ENCODE measurements around the gene CBLB. TPM values are rescaled to one million over a fixed set of nuclear protein-coding genes. Genes with fewer than 3 reads are reported as not detected.

The CBLB gene
- polyA plus RNA-seq, 2 of the 4 experiments (the other 2 are of a cell fraction): 6.8 to 16.2 TPM

GRCh38 chr3:105781871-105782270 lies 86.9 kb downstream of the CBLB start:
- ChIA-PET POLR2A (no interaction called here), CTCF (interaction anchor here (0.6 kb wide), 1 partner anchor 9 kb away, joined by 3 read pairs; no protein-coding TSS in a partner anchor)
- FAIRE-seq (no peak), DNase-seq (ENCODE audit: low read depth in 1 of 2, low spot score in 1 of 2) (no peak), ATAC-seq (no peak)
- no peaks in the 10 kb centered on the region for H3K9me3 ChIP-seq
- no peak overlapping the region for H3K4me2 ChIP-seq
- H3K4me3 ChIP-seq: no peak overlapping the region
- H3K27ac ChIP-seq: no peak overlapping the region
- no peaks in the 10 kb centered on the region for H3K4me1 ChIP-seq
- TF ChIP-seq E2F6 (IDR thresholded peaks at IDR 0.05; ENCODE audit: borderline replicate concordance, low read depth): no peak
- TF ChIP-seq FOXS1 (CRISPR knock-in tag; IDR thresholded peaks at IDR 0.05): no peak
- no peak for TF ChIP-seq EP300 (IDR thresholded peaks at IDR 0.05)
- no peak for TF ChIP-seq KDM1A (IDR thresholded peaks at IDR 0.05; ENCODE audit: low read depth)
- TF ChIP-seq BHLHE40 (IDR thresholded peaks at IDR 0.05; ENCODE audit: low read depth, low read length): no peak
- TF ChIP-seq HOXB13 (CRISPR knock-in tag; IDR thresholded peaks at IDR 0.05; ENCODE audit: low read depth): no peak
- TF ChIP-seq RCOR1 (IDR thresholded peaks at IDR 0.05; ENCODE audit: low read depth, low read length): no peak
- TF ChIP-seq CTCF (IDR thresholded peaks at IDR 0.05): no peak
- TF ChIP-seq ATOH8 (CRISPR knock-in tag; IDR thresholded peaks at IDR 0.05; ENCODE audit: low read depth): no peak

- ChIA-PET POLR2A (no interaction called here), CTCF (no interaction called here)
- FAIRE-seq (no peak), DNase-seq (ENCODE audit: low read depth in 1 of 2, low spot score in 1 of 2) (no peak), ATAC-seq (no peak)
- no peak overlapping the region for H3K4me3 ChIP-seq
- 95% methylated on average over 2 of the region's 2 CpGs for WGBS (ENCODE audit: missing lambda C conversion rate)
- 0 out of 3 replicates have a peak, but pooled peaks cover 3% of the 10 kb centered on the region for H3K4me1 ChIP-seq
- no peaks in the 10 kb centered on the region for H3K9me3 ChIP-seq
- no peak overlapping the region for H3K4me2 ChIP-seq
- no peak overlapping the region for H3K27ac ChIP-seq
- TF ChIP-seq MAX (IDR thresholded peaks at IDR 0.05): no peak
- no peak for TF ChIP-seq CBX8 (IDR thresholded peaks at IDR 0.05)
- no peak for TF ChIP-seq HES2 (IDR thresholded peaks at IDR 0.05)
- no peak for TF ChIP-seq MAFK (IDR thresholded peaks at IDR 0.05; ENCODE audit: partially characterized antibody)
- no peak for TF ChIP-seq USF2 (IDR thresholded peaks at IDR 0.05)
- no peak for TF ChIP-seq CEBPB (IDR thresholded peaks at IDR 0.05)
- TF ChIP-seq REST (IDR thresholded peaks at IDR 0.05): no peak
- TF ChIP-seq MYC (IDR thresholded peaks at IDR 0.05; ENCODE audit: borderline replicate concordance, low read length): no peak
- no peak for TF ChIP-seq HOXB13 (CRISPR knock-in tag; IDR thresholded peaks at IDR 0.05; ENCODE audit: low read depth)
- TF ChIP-seq FOSL2 (IDR thresholded peaks at IDR 0.05): no peak
- no peak for TF ChIP-seq FOSL2 (CRISPR knock-in tag; IDR thresholded peaks at IDR 0.05)
- TF ChIP-seq HDAC2 (IDR thresholded peaks at IDR 0.05): no peak
- no peak for TF ChIP-seq EP300 (IDR thresholded peaks at IDR 0.05)
- TF ChIP-seq ESRRA (IDR thresholded peaks at IDR 0.05; ENCODE audit: borderline replicate concordance, low read length): no peak
- no peak for TF ChIP-seq CTCF (IDR thresholded peaks at IDR 0.05)
- TF ChIP-seq PHF8 (IDR thresholded peaks at IDR 0.05; ENCODE audit: borderline replicate concordance, low read depth): no peak
- TF ChIP-seq JUNB (IDR thresholded peaks at IDR 0.05): no peak
- TF ChIP-seq NR3C1 (IDR thresholded peaks at IDR 0.05): no peak
Measured at GRCh38 chr3:105780107-105780506, 88.7 kb downstream of the CBLB start.

All from A549 (cell line).